HEK293T (cell line): ENCODE data around the gene EIF1AX.

Experiments used
- CTCF ChIA-PET: fragments of 350-600 bp; formaldehyde crosslinking; extraction: SDS; loops from one replicate; lab custom pipeline; 2021; ENCODE audit warnings: antibody characterized with exemption, inconsistent platforms; lab: Yijun Ruan, JAX
- POLR2A ChIA-PET: fragments of 350-600 bp; formaldehyde crosslinking; extraction: SDS; loops from one replicate; lab custom pipeline; 2020; ENCODE audit warnings: antibody characterized with exemption, inconsistent platforms; lab: Yijun Ruan, JAX
- DNase-seq: peaks from one replicate; pipeline ENCODE4 v3.0.0; 2012; ENCODE audit warnings: mixed read lengths; ENCODE audit errors: extremely low spot score
- ARNT ChIP-seq: fragments of 450-650 bp; IDR thresholded peaks from 2 replicates; pipeline ENCODE4 v1.6.1; 2017; ENCODE audit warnings: mild to moderate bottlenecking
- BHLHE40 ChIP-seq: fragments of 450-650 bp; IDR thresholded peaks from 2 replicates; pipeline ENCODE4 v1.6.1; 2016; ENCODE audit warnings: mild to moderate bottlenecking, moderate library complexity, borderline replicate concordance
- CTBP1 ChIP-seq: fragments of 450-650 bp; IDR thresholded peaks from 2 replicates; pipeline ENCODE4 v1.6.1; 2016; ENCODE audit warnings: borderline replicate concordance
- ELF4 ChIP-seq: fragments of 450-650 bp; IDR thresholded peaks from 2 replicates; pipeline ENCODE4 v1.6.1; 2017; ENCODE audit warnings: antibody characterized with exemption
- FOXA1 ChIP-seq: fragments of 450-650 bp; IDR thresholded peaks from 2 replicates; pipeline ENCODE4 v1.6.1; 2016; ENCODE audit warnings: mild to moderate bottlenecking
- FOXK2 ChIP-seq: fragments of 450-650 bp; IDR thresholded peaks from 2 replicates; pipeline ENCODE4 v1.6.1; 2016; ENCODE audit warnings: mild to moderate bottlenecking
- FOXM1 ChIP-seq: fragments of 450-650 bp; IDR thresholded peaks from 2 replicates; pipeline ENCODE4 v1.6.1; 2017; ENCODE audit warnings: mild to moderate bottlenecking, borderline replicate concordance
- HDGF ChIP-seq: fragments of 450-650 bp; IDR thresholded peaks from 2 replicates; pipeline ENCODE4 v1.6.1; 2017; ENCODE audit warnings: antibody characterized with exemption, borderline replicate concordance
- L3MBTL2 ChIP-seq: fragments of 450-650 bp; conservative IDR thresholded peaks from 2 replicates; pipeline ENCODE4 v1.6.1; 2016; ENCODE audit warnings: mild to moderate bottlenecking
- LEF1 ChIP-seq: fragments of 450-650 bp; IDR thresholded peaks from 2 replicates; pipeline ENCODE4 v1.6.1; 2017; ENCODE audit warnings: mild to moderate bottlenecking, borderline replicate concordance
- NFRKB ChIP-seq: fragments of 450-650 bp; IDR thresholded peaks from 2 replicates; pipeline ENCODE4 v1.6.1; 2016; ENCODE audit warnings: mild to moderate bottlenecking, moderate library complexity
- PKNOX1 ChIP-seq: fragments of 450-650 bp; IDR thresholded peaks from 2 replicates; pipeline ENCODE4 v1.6.1; 2016
- SP1 ChIP-seq: fragments of 450-650 bp; IDR thresholded peaks from 2 replicates; pipeline ENCODE4 v1.6.1; 2017
- SUZ12 ChIP-seq: fragments of 450-650 bp; IDR thresholded peaks from 2 replicates; pipeline ENCODE4 v1.6.1; 2016; ENCODE audit warnings: mild to moderate bottlenecking
- TARDBP ChIP-seq: fragments of 450-650 bp; IDR thresholded peaks from 2 replicates; pipeline ENCODE4 v1.6.1; 2016
- ZNF384 ChIP-seq: fragments of 450-650 bp; IDR thresholded peaks from 2 replicates; pipeline ENCODE4 v1.6.1; 2016

The EIF1AX gene

GRCh38 chrX:20141281-20142220, at the start of gene EIF1AX:
Gene EIF1AX (minus strand): TSS chrX:20141838. CDS start chrX:20141640, 198 bp downstream.
- ChIA-PET POLR2A (interaction anchor here (0.6 to 2.2 kb wide), 9 partner anchors 10 to 237 kb away, joined by 3 to 8 read pairs (median 4); no protein-coding TSS in a partner anchor), CTCF (no interaction called here)
- TF ChIP-seq LEF1 (no peak), L3MBTL2 (no peak; the same call in 1 of the 2 replicates), FOXA1 (no peak), ARNT (no peak), FOXK2 (no peak), PKNOX1 (no peak), NFRKB (no peak), ELF4 (peak; percentile 51)
- peak; percentile 94 for DNase-seq

- ChIA-PET CTCF (no interaction called here), POLR2A (interaction anchor here (0.5 kb wide), 1 partner anchor 38 kb away, joined by 3 read pairs; no protein-coding TSS in a partner anchor)
- DNase-seq = no peak
- TF ChIP-seq FOXM1 (no peak), LEF1 (no peak)
These were observed 47.5 kb upstream of the EIF1AX start for GRCh38 chrX:20189171-20189570.

- no peak for DNase-seq
- TF ChIP-seq FOXM1 = no peak
- POLR2A ChIA-PET = no interaction called here
- CTCF ChIA-PET = no interaction called here
These were observed 40.1 kb upstream of the EIF1AX start for GRCh38 chrX:20181598-20182329.

GRCh38 chrX:20177093-20177492, 35.5 kb upstream of the EIF1AX start:
- DNase-seq = no peak
- CTCF ChIA-PET = no interaction called here

GRCh38 chrX:20173856-20174255, 32.2 kb upstream of the EIF1AX start:
- TF ChIP-seq ELF4 (no peak), BHLHE40 (no peak), L3MBTL2 (no peak), ARNT (no peak), CTBP1 (no peak), ZNF384 (no peak), HDGF (no peak), PKNOX1 (no peak), TARDBP (no peak), FOXK2 (no peak), LEF1 (no peak), FOXA1 (no peak), FOXM1 (no peak), SP1 (no peak)
- no peak for DNase-seq
- CTCF ChIA-PET = no interaction called here
- POLR2A ChIA-PET = no interaction called here

More at GRCh38 chrX:20177093-20177492, 35.5 kb upstream of the EIF1AX start:
- POLR2A ChIA-PET = no interaction called here
- TF ChIP-seq PKNOX1 = no peak
- TF ChIP-seq FOXA1 = no peak
- TF ChIP-seq BHLHE40 = no peak
- no peak for TF ChIP-seq ELF4

- POLR2A ChIA-PET = no interaction called here
- DNase-seq = no peak
- no peak for TF ChIP-seq LEF1
- no peak for TF ChIP-seq ARNT
- no peak for TF ChIP-seq SP1
- TF ChIP-seq ZNF384 = no peak
- no peak for TF ChIP-seq ELF4
- TF ChIP-seq HDGF = no peak
- no peak for TF ChIP-seq NFRKB
- TF ChIP-seq CTBP1 = no peak
- TF ChIP-seq SUZ12 = no peak
- TF ChIP-seq BHLHE40 = no peak
- no peak for TF ChIP-seq FOXA1
- TF ChIP-seq L3MBTL2 = no peak
- TF ChIP-seq FOXK2 = no peak
- TF ChIP-seq TARDBP = no peak
- no peak for TF ChIP-seq PKNOX1
- CTCF ChIA-PET = no interaction called here
These were observed 31.7 kb upstream of the EIF1AX start for GRCh38 chrX:20173313-20173712.
